ENCODE results near the gene TMEM80. TPM values are rescaled to one million over a fixed set of nuclear protein-coding genes. Genes with fewer than 3 reads are reported as not detected.
"Not testable (repeated sequence)": the region's sequence is repeated elsewhere in the genome, so short reads cannot be mapped to it uniquely, and the experiment has no call there.

The TMEM80 gene
- total RNA-seq, 1 experiment from 2014 or later: 10.8 TPM

DNA sequence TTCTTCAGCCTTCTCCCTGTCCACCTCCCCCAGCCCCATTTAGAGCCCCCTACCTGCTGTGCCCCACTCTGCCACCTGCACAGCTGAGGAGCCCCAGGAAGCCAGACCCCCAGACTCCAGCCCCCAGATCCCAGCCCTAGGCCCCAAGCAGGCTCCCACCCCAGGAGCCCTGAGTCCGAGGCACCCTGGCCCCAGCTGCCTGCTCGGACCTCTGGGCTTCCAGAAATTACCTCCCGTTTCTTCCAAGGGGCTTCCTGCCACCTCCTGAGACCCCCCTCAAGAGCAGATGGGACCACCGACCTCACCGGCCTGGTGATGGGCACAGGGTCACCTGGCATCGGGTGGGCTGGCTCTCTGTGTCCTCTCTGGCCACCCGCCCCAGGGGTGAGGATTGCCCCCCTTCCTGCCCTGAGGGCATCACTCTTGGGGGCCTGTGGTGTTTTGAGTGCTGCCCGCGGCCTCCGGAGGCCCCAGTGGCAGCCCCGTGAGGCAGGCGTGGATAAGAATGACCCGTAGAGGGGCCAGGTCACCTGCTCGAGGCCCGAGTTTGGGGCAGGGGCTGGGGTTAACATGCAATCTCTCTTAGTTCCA, 33.4 kb downstream of the TMEM80 start:
- ATAC-seq: no peak

DNA sequence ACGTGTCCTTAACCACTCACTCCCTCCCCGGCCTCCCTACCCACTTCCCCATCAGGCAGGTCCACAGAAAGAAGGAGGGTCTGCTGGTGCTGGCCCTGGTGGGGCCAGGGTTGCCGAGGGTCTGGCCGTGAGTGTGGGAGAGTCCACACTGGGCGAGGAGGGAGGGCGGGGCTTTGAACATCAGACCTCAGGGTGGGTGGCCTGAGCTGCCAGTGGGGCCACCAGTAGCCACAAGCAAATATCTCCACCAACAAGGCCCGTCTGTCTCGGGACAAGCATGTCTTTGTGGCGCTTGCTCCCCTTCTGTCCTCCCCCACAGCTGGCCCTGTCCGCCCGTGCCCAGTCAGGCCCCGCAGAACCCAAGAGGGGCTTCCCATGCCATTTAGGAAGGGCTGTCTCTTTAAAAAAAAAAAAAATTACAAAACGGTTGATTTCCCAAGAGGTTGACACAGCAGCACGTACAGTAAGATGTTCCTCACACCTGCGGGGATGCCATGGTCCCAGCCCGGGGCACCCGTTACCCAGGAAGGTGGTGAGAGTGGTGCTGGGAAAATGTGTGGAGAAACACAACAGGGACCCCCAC, 34.0 kb downstream of the TMEM80 start:
- Histone ChIP-seq H3K9me2 (replicated peaks; ENCODE audit: low read length) (no peaks in the 10 kb centered on the region), H3K4me1 (ENCODE audit: insufficient read depth, low read length) (peaks cover 17% of the 10 kb centered on the region), H3K27ac (ENCODE audit: low read length) (no peak overlapping the region), H3K4me2 (ENCODE audit: low read length) (no peak overlapping the region), H2AFZ (ENCODE audit: low read length) (no peak overlapping the region), H3K27me3 (ENCODE audit: low read length) (no peaks in the 10 kb centered on the region), H3K4me3 (ENCODE audit: low read length) (no peak overlapping the region), H3F3A (ENCODE audit: low read length, unreplicated experiment) (peaks cover 8% of the 10 kb centered on the region), H3K36me3 (ENCODE audit: low read depth, low read length) (peaks cover 1% of the 10 kb centered on the region), H3K9ac (ENCODE audit: low read length) (no peak overlapping the region), H3K9me3 (ENCODE audit: low read length) (no peaks in the 10 kb centered on the region), H4K20me1 (ENCODE audit: low read length) (no peaks in the 10 kb centered on the region), H3K79me2 (ENCODE audit: low read length) (no peaks in the 10 kb centered on the region)
- intact Hi-C loops (cut with micrococcal nuclease): no loop called here
- ATAC-seq (no peak), DNase-seq (no peak)
- BruUV-seq (replicated peaks): no TSS peak
- TF ChIP-seq EZH2phosphoT487 (IDR thresholded peaks at IDR 0.05; ENCODE audit: borderline replicate concordance, low read length): no peak
- ChIA-PET CTCF (no interaction called here), POLR2A (ENCODE audit: unreplicated experiment) (no interaction called here)

More for the DNA sequence above, 33.4 kb downstream of the TMEM80 start:
- Histone ChIP-seq H3K9me3 (ENCODE audit: low read length) (no peaks in the 10 kb centered on the region), H3K4me2 (ENCODE audit: low read length) (no peak overlapping the region), H4K20me1 (ENCODE audit: low read length) (no peaks in the 10 kb centered on the region), H3K27me3 (ENCODE audit: low read length) (no peaks in the 10 kb centered on the region), H3K27ac (ENCODE audit: low read length) (no peak overlapping the region), H3F3A (ENCODE audit: low read length, unreplicated experiment) (peaks cover 8% of the 10 kb centered on the region), H3K79me2 (ENCODE audit: low read length) (no peaks in the 10 kb centered on the region), H3K36me3 (ENCODE audit: low read depth, low read length) (peaks cover 6% of the 10 kb centered on the region), H3K9me2 (replicated peaks; ENCODE audit: low read length) (no peaks in the 10 kb centered on the region), H3K4me1 (ENCODE audit: insufficient read depth, low read length) (peaks cover 17% of the 10 kb centered on the region), H3K4me3 (ENCODE audit: low read length) (no peak overlapping the region), H3K9ac (ENCODE audit: low read length) (no peak overlapping the region), H2AFZ (ENCODE audit: low read length) (no peak overlapping the region)
- DNase-seq: no peak
- ChIA-PET CTCF (interaction anchor here (1.5 kb wide), 1 partner anchor 24 kb away, joined by 4 read pairs; no protein-coding TSS in a partner anchor), POLR2A (ENCODE audit: unreplicated experiment) (no interaction called here)
- BruUV-seq (replicated peaks): no TSS peak
- intact Hi-C loops (cut with micrococcal nuclease): loop anchor here (1.0 kb wide), 1 partner anchor 33 kb away; no protein-coding TSS in a partner anchor
- TF ChIP-seq EZH2 (IDR thresholded peaks at IDR 0.05; ENCODE audit: low read length, unreplicated experiment) (no peak), EZH2phosphoT487 (IDR thresholded peaks at IDR 0.05; ENCODE audit: borderline replicate concordance, low read length) (no peak)
- TF ChIP-seq, protein P1, sequence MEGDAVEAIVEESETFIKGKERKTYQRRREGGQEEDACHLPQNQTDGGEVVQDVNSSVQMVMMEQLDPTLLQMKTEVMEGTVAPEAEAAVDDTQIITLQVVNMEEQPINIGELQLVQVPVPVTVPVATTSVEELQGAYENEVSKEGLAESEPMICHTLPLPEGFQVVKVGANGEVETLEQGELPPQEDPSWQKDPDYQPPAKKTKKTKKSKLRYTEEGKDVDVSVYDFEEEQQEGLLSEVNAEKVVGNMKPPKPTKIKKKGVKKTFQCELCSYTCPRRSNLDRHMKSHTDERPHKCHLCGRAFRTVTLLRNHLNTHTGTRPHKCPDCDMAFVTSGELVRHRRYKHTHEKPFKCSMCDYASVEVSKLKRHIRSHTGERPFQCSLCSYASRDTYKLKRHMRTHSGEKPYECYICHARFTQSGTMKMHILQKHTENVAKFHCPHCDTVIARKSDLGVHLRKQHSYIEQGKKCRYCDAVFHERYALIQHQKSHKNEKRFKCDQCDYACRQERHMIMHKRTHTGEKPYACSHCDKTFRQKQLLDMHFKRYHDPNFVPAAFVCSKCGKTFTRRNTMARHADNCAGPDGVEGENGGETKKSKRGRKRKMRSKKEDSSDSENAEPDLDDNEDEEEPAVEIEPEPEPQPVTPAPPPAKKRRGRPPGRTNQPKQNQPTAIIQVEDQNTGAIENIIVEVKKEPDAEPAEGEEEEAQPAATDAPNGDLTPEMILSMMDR (conservative IDR thresholded peaks at IDR 0.05; ENCODE audit: low read depth, low read length): no peak

DNA sequence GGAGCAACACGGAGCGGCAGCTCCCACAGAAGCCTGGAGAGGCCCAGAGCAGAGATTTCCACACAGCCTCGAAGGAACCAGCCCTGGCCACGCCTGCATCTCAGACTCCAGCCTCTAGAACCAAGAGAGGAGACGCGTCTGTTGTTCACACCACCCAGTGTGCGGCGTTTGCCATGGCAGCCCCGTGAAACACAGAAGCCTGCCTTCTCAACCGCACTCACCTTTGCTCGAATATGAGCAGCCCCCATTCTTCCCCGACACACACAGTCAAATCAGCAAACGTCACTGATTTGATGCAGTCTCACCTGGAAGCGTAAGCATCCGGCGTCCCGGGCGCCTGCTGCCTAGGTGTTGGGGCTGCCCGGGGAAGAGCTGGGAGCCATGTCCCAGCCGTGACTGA, 37.5 kb downstream of the TMEM80 start:
- no TSS peak for BruUV-seq (replicated peaks)
- Histone ChIP-seq H3K9me3 (ENCODE audit: low read length) (no peaks in the 10 kb centered on the region), H3F3A (ENCODE audit: low read length, unreplicated experiment) (no peaks in the 10 kb centered on the region), H3K9ac (ENCODE audit: low read length) (no peak overlapping the region), H3K79me2 (ENCODE audit: low read length) (no peaks in the 10 kb centered on the region), H3K27ac (ENCODE audit: low read length) (no peak overlapping the region), H3K36me3 (ENCODE audit: low read depth, low read length) (no peaks in the 10 kb centered on the region; the same call in 1 of the 2 replicates), H3K27me3 (ENCODE audit: low read length) (no peaks in the 10 kb centered on the region), H4K20me1 (ENCODE audit: low read length) (no peaks in the 10 kb centered on the region), H3K4me2 (ENCODE audit: low read length) (no peak overlapping the region), H3K9me2 (replicated peaks; ENCODE audit: low read length) (no peaks in the 10 kb centered on the region), H2AFZ (ENCODE audit: low read length) (no peak overlapping the region), H3K4me1 (ENCODE audit: insufficient read depth, low read length) (peaks cover 5% of the 10 kb centered on the region; the same call in 1 of the 2 replicates), H3K4me3 (ENCODE audit: low read length) (no peak overlapping the region)
- intact Hi-C loops (cut with micrococcal nuclease): no loop called here
- CTCF ChIA-PET: no interaction called here
- TF ChIP-seq, protein P1 (conservative IDR thresholded peaks at IDR 0.05; ENCODE audit: low read depth, low read length): no peak
- TF ChIP-seq EZH2 (IDR thresholded peaks at IDR 0.05; ENCODE audit: low read length, unreplicated experiment) (no peak), EZH2phosphoT487 (IDR thresholded peaks at IDR 0.05; ENCODE audit: borderline replicate concordance, low read length) (no peak)
- ATAC-seq (no peak), DNase-seq (no peak)
- POLR2A ChIA-PET (ENCODE audit: unreplicated experiment): no interaction called here

DNA sequence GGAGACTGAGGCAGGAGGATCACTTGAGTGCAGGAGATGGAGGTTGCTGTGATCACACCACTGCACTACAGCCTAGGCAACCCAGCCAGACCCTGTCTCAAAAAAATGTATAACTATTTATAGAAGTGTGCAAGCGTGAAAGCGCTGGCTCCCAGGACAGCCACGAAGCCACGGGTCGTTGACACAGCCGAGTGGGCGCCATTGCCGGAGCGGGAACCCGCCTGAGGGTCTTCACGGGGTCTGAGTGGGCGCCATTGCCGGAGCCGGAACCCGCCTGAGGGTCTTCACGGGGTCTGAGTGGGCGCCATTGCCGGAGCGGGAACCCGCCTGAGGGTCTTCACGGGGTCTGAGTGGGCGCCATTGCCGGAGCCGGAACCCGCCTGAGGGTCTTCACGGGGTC, 38.9 kb downstream of the TMEM80 start:
- DNase-seq; H3K9me3 ChIP-seq (ENCODE audit: low read length); CTCF ChIA-PET; BruUV-seq (replicated peaks); H4K20me1 ChIP-seq (ENCODE audit: low read length); H3F3A ChIP-seq (ENCODE audit: low read length, unreplicated experiment); H3K9me2 ChIP-seq (replicated peaks; ENCODE audit: low read length); POLR2A ChIA-PET (ENCODE audit: unreplicated experiment); H3K9ac ChIP-seq (ENCODE audit: low read length); intact Hi-C loops (cut with micrococcal nuclease); H2AFZ ChIP-seq (ENCODE audit: low read length); H3K36me3 ChIP-seq (ENCODE audit: low read depth, low read length); H3K4me3 ChIP-seq (ENCODE audit: low read length); H3K27ac ChIP-seq (ENCODE audit: low read length); ATAC-seq; H3K79me2 ChIP-seq (ENCODE audit: low read length); H3K27me3 ChIP-seq (ENCODE audit: low read length); H3K4me1 ChIP-seq (ENCODE audit: insufficient read depth, low read length); H3K4me2 ChIP-seq (ENCODE audit: low read length): not testable (repeated sequence)

Measured in PC-3 (cell line).